Measurements from ENCODE around the gene C1orf35.

Gene C1orf35

GRCh38 chr1:228150120-228150460 is 47.0 kb upstream of the C1orf35 start:
- no peak for TF ChIP-seq TEAD4 (IDR thresholded peaks at IDR 0.05)
- TF ChIP-seq CREB1 (IDR thresholded peaks at IDR 0.05; ENCODE audit: low read depth) = no peak
- no peak for TF ChIP-seq RAD21 (IDR thresholded peaks at IDR 0.05; ENCODE audit: low read depth)
- no peak for TF ChIP-seq REST (IDR thresholded peaks at IDR 0.05; ENCODE audit: low read depth)
- no peak for TF ChIP-seq TAF1 (IDR thresholded peaks at IDR 0.05; ENCODE audit: low read depth)
- no peak for TF ChIP-seq CEBPB (IDR thresholded peaks at IDR 0.05)
- TF ChIP-seq MAX (IDR thresholded peaks at IDR 0.05) = no peak
- no peak for TF ChIP-seq EGR1 (IDR thresholded peaks at IDR 0.05)
- TF ChIP-seq USF1 (IDR thresholded peaks at IDR 0.05) = no peak
- no peak for TF ChIP-seq YY1 (IDR thresholded peaks at IDR 0.05; ENCODE audit: low read depth)
- TF ChIP-seq ZBTB7A (IDR thresholded peaks at IDR 0.05; ENCODE audit: low read depth) = no peak
- no peak for TF ChIP-seq FOXM1 (IDR thresholded peaks at IDR 0.05; ENCODE audit: borderline replicate concordance, low read depth)
- no peak for TF ChIP-seq TCF12 (IDR thresholded peaks at IDR 0.05; ENCODE audit: low read depth)
- TF ChIP-seq NFIC (IDR thresholded peaks at IDR 0.05) = no peak
- TF ChIP-seq EP300 (IDR thresholded peaks at IDR 0.05; ENCODE audit: borderline replicate concordance) = no peak

- TF ChIP-seq TAF1 (IDR thresholded peaks at IDR 0.05; ENCODE audit: low read depth) (no peak), RAD21 (IDR thresholded peaks at IDR 0.05; ENCODE audit: low read depth) (no peak), CEBPB (IDR thresholded peaks at IDR 0.05) (no peak), TCF12 (IDR thresholded peaks at IDR 0.05; ENCODE audit: low read depth) (no peak), CREB1 (IDR thresholded peaks at IDR 0.05; ENCODE audit: low read depth) (no peak), YY1 (IDR thresholded peaks at IDR 0.05; ENCODE audit: low read depth) (no peak), USF1 (IDR thresholded peaks at IDR 0.05) (no peak), NFIC (IDR thresholded peaks at IDR 0.05) (no peak), EP300 (IDR thresholded peaks at IDR 0.05; ENCODE audit: borderline replicate concordance) (no peak), MAX (IDR thresholded peaks at IDR 0.05) (no peak), TEAD4 (IDR thresholded peaks at IDR 0.05) (no peak)
Observed at GRCh38 chr1:228149406-228150119, 46.4 kb upstream of the C1orf35 start, which contains the start of gene GJC2. TSS of gene GJC2 (plus strand) at chr1:228149930. CDS start at chr1:228157759, 7,829 bp downstream.

- TF ChIP-seq MAX (IDR thresholded peaks at IDR 0.05) (no peak), EP300 (IDR thresholded peaks at IDR 0.05; ENCODE audit: borderline replicate concordance) (no peak), USF1 (IDR thresholded peaks at IDR 0.05) (no peak), CEBPB (IDR thresholded peaks at IDR 0.05) (no peak), EGR1 (IDR thresholded peaks at IDR 0.05) (no peak), FOXM1 (IDR thresholded peaks at IDR 0.05; ENCODE audit: borderline replicate concordance, low read depth) (no peak), RAD21 (IDR thresholded peaks at IDR 0.05; ENCODE audit: low read depth) (no peak), TEAD4 (IDR thresholded peaks at IDR 0.05) (no peak), TAF1 (IDR thresholded peaks at IDR 0.05; ENCODE audit: low read depth) (no peak), NFIC (IDR thresholded peaks at IDR 0.05) (no peak), REST (IDR thresholded peaks at IDR 0.05; ENCODE audit: low read depth) (no peak), ZBTB7A (IDR thresholded peaks at IDR 0.05; ENCODE audit: low read depth) (no peak), TCF12 (IDR thresholded peaks at IDR 0.05; ENCODE audit: low read depth) (no peak), YY1 (IDR thresholded peaks at IDR 0.05; ENCODE audit: low read depth) (no peak), CREB1 (IDR thresholded peaks at IDR 0.05; ENCODE audit: low read depth) (no peak)
Observed at GRCh38 chr1:228148935-228149405, 45.8 kb upstream of the C1orf35 start.

- no peak for TF ChIP-seq YY1 (IDR thresholded peaks at IDR 0.05; ENCODE audit: low read depth)
- TF ChIP-seq CREB1 (IDR thresholded peaks at IDR 0.05; ENCODE audit: low read depth) = no peak
- no peak for TF ChIP-seq MAX (IDR thresholded peaks at IDR 0.05)
- no peak for TF ChIP-seq EGR1 (IDR thresholded peaks at IDR 0.05)
- TF ChIP-seq RAD21 (IDR thresholded peaks at IDR 0.05; ENCODE audit: low read depth) = no peak
- no peak for TF ChIP-seq EP300 (IDR thresholded peaks at IDR 0.05; ENCODE audit: borderline replicate concordance)
- TF ChIP-seq TEAD4 (IDR thresholded peaks at IDR 0.05) = no peak
- no peak for TF ChIP-seq TCF12 (IDR thresholded peaks at IDR 0.05; ENCODE audit: low read depth)
- TF ChIP-seq FOXM1 (IDR thresholded peaks at IDR 0.05; ENCODE audit: borderline replicate concordance, low read depth) = no peak
- no peak for TF ChIP-seq TAF1 (IDR thresholded peaks at IDR 0.05; ENCODE audit: low read depth)
- no peak for TF ChIP-seq CEBPB (IDR thresholded peaks at IDR 0.05)
- no peak for TF ChIP-seq ZBTB7A (IDR thresholded peaks at IDR 0.05; ENCODE audit: low read depth)
Observed at GRCh38 chr1:228148196-228148861, 45.2 kb upstream of the C1orf35 start.

Data from Ishikawa (cell line).